Hematopoietic multipotent progenitor cell treated with erythropoietin and hydrocortisone succinate and interleukin-3 and kit ligand, for 6 days (in vitro differentiated cells): ENCODE measurements around the gene SCG3.

Experiments
- DNase-seq: peaks from one replicate; pipeline ENCODE4 v3.0.0-alpha.2; 2015

Gene SCG3

DNA sequence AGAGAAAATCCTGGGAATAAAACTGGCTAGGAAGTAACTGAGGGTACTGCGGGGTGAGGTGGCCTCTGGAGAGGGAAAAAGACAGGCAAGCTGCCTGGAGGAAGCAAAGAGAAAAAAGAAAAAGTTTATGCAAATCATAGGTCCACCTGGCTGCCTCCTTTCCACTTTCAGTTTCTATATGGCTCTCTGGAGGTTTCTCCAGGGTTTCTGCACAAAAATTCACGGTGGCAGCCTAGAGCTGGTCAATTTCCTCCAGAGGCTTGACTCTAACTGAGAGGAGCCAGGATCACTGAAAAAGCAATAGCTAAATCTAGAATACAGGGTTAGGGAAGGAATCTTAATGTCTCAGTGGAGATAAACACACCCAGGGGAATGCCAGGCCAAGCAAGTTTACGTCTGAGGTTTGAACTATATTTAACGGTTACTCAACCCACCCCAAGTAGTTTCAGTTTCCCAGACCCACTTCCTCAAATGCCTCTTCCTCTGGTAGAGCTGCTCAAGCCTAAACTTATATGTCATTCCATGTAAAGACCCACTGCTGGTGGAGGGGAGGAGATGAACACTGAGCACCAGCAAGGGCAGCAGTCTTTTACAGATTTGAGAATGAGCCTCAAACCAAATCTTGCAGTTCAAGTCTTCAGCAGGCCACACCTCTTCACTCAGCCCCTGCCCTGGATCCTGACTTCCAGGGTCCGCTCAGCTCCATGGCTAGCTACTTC, 50.4 kb downstream of the SCG3 start:
- peak; percentile 73 for DNase-seq

DNA sequence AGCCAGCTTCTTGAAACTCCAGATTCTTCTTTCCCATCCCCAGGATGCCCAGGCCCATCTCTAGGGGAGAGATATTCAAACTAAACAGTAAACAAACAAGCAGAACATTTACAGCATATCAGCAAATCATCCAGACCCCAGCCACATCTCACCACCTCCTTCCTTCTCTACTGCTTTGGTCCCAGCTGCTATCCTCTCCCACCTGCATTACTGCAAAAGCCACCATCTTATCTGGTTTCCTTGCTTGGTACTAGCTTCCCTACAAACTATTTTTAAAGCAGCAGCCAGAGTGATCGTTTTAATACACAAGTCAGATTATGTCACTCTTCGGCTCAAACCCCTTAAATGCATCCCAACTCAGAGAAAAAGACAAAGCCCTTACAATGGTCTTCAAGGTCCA, 51.3 kb downstream of the SCG3 start:
- DNase-seq, result no peak

GRCh38 chr15:51735228-51736010, 54.1 kb downstream of the SCG3 start:
- DNase-seq, result peak; percentile 68

- peak; percentile 35 for DNase-seq
Measured at GRCh38 chr15:51736069-51736468, 54.8 kb downstream of the SCG3 start.

DNA sequence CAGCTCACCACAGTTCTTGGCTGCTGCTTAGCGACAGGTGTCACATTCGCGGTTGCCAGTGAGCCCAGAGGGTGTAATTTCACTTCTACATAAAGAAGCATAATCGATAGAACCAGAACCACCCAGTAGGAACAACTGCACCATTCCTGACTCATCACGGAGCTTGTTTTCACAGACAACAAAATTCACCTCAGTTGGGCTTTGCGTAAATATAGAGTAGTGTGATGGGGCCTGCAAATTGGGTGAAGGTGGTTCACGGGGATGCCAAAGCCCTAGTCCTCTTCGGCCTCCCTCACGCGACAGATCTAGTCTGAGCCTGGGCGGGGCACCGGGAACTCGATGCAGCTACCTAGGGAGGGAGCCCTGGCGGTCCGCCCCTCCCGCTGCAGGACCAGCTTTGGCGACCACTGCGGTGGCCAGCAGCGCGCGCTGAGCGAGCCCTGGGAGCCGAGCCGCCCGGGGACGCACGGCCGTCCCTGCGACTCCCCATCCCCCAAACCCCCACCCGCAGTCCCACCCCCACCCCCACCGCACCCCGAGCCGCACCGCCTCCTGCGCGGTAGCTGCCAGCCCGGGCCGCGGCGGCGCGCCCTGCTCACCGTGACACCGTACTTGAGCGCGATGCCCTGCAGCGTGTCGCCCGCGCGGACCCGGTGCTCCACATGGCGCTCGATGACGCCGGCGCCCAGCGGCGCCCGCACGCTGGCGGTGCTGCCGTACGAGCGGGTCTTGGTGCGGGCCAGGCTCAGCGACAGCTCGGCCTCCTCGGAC, 55.6 kb downstream of the SCG3 start:
- peak; percentile 55 for DNase-seq

DNA sequence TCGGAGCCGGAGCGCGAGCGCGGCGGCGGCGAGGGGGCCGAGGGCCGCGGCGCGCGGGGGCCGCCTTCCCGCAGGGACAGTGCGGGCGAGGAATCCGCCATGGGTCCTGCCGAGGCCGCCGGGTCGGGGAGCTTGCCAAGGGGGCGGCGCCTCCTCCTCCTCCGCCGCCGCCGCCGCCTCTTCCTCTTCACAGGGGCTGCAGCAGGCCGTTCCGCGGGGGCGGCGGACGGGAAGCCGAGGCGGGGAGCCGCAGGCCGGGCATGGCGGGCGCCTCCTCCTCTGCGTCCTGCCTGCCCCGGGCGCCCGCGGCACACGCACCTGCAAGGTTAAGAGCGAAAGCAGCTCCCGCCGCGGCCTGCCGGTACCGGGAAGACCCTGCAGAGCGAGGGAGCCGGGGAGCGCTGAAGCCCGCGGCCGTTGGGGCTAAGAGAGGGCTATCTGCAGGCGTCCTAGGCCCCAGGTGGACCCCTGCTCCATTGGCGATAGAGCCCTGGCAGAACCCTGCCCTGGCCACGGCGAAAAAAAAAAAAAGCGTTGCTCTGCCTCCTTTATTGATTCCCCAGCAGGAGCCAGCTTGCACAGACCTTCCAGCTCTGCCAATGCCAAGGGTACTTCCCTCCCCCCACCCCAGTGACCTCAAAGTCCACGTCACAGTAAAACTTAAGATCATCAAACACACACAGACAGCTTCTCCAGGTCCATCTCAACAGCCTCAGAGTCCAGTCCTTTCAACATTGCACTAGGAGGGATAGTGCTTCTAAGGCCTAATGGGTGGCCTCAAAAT, 56.4 kb downstream of the SCG3 start, which contains the start of gene LYSMD2:
Gene LYSMD2, minus strand, starts transcription at position 134 of the 784 bp plus-strand sequence. Its CDS starts 33 bp downstream, at position 101.
- peak; percentile 72 for DNase-seq

DNA sequence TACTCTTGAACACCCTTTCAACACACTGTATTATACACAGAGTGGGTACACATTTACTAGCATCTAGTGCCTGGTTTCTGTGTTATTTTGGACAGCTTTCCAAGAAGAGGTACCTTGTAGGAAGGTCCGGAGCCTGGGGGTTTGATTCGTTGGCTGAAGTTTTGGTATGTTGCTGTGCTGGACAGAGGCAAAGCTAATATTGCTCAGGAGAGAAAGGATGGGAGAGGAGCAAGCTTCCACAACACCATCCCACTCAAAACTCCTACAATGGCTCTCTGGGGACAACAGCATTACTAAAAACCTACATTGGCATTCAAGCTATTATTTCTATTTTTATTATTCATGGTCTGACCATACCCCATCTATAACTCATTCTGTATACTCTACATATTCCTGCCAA, 57.2 kb downstream of the SCG3 start:
- DNase-seq, result no peak

- DNase-seq, result no peak
Measured at GRCh38 chr15:51739061-51739712, 57.9 kb downstream of the SCG3 start.

- DNase-seq, result no peak
Measured at GRCh38 chr15:51749307-51749706, 68.0 kb downstream of the SCG3 start.

DNA sequence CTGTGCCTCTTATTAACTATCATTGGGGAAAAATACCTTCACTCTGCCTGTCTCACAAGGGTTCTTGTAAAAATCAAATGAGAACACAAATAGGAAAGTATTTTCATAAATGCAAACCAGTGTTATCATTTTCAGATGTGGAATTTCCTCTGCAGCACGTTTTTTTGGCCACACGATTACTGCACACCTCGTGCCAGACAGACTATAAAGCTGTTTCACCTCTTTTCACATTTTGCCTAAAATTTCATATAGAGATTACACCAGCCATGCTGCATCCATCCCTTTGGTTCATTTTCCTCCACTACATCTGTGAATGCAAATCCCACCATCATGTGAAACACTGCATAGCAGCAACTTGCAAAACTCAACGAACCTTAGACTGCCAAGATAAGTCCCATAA, 68.9 kb downstream of the SCG3 start:
- DNase-seq, result no peak

GRCh38 chr15:51750792-51751696, 69.7 kb downstream of the SCG3 start, which contains the start of gene TMOD2:
Gene TMOD2 (plus strand): TSS chr15:51751597. CDS start chr15:51766442, 14,845 bp downstream.
- DNase-seq, result no peak

DNA sequence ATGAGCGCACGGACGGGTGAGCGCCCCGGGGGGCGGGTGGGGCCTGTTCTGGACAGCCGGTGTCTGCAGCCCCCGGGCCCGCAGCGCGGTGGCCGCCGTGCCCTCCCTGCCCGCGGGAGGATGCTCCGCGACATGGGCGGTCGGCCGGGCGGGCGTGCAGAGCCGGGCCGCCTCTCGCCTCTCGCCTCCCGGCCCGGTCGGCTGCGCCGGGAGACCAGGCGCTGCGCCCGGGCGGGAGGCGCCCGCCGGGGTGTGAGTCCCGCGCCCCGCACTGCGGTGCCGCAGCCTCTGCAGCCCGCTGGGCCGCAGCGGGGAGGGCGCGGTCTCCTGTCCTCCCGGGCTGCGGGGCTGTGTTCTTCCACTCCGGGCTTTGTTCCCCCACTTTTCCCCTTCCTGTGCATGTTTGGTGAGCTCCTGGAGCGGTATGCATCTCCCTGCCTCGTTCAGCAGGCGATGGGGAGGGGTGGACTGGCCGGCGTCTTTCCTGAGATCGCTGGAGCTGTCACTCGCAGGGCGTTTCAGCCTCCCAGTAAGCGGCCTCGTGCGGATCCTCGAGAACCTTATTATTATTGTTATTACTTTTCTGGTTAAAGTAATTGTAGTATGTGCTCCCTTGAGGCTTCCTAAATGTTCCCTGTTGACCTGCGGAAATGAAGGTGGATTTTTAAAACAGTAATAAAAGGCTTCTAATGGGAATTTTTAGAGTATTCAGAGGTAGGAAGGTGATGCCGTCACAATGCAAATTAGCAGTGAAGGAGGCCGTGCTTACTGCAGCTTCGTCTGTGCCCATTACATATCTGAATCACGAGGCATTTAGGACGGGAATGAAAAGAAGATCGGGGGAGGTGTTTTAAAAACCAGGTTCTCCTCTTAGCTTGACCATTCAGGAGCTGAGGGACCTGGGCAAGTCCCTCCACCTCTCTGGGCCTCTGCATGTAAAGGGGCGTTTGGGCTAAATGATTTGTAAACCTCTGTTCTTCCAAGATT, 70.7 kb downstream of the SCG3 start:
- peak; percentile 45 for DNase-seq

- DNase-seq, result no peak
Measured at GRCh38 chr15:51752888-51753287, 71.6 kb downstream of the SCG3 start.

DNA sequence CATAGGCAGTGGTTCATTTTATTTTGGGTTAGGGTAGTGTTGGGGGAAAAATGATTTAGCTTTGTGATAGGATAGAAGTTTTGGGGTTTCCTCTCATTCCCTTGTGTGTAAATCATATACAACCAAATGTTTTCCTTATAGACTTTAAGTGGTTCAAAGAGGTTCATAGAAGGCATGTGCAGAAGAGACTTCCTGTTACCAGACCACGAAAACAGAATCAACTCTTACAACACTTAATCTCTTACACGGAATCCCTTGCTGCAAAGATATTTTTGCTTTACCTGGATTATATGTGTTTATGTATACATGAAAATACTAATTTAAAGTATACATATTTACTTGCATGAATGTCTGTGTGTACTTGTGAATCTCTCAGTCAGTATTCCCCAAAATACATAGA, 73.0 kb downstream of the SCG3 start:
- DNase-seq, result no peak

- DNase-seq, result no peak
Measured at GRCh38 chr15:51755790-51756189, 74.5 kb downstream of the SCG3 start.

GRCh38 chr15:51756482-51756881, 75.2 kb downstream of the SCG3 start:
- peak; percentile 68 for DNase-seq

DNA sequence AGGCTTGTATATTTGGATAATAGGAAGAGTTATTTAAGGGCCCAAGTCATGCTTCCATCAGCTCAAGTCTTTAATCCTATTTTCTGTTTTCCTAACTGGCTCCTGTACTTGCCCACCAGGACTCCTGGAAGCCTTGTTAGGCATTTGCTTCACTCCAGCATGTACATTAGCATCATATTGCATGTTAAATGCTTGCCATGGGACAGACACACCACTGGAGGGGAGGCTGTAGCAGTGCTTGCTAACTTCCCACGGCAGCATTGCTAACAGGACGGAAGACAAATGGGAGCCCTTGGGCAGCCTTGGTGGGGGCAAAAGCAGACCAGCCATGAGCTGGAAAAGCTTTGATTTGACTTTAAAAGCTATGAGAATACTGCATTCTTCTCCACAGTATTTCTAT, 76.1 kb downstream of the SCG3 start:
- DNase-seq, result no peak

DNA sequence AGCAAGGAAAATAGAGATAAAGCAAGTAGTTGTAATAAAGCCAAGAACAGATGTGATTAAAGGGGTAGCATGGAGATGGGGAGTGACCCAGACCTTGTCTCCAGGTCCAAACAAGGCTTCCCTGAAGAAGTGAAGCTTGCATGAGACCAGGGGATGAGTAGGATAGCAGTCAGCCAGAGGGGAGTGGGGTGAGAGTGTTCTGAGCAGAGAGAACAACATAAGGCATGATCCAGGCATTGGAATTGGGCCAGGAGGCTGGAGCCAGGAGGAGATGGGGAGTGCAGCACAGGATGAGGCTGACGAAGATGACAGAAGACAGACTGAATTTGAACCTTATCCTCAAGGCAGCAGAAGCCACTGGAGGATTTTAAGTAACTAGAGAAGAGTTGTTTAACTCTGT, 77.3 kb downstream of the SCG3 start:
- no peak for DNase-seq

DNA sequence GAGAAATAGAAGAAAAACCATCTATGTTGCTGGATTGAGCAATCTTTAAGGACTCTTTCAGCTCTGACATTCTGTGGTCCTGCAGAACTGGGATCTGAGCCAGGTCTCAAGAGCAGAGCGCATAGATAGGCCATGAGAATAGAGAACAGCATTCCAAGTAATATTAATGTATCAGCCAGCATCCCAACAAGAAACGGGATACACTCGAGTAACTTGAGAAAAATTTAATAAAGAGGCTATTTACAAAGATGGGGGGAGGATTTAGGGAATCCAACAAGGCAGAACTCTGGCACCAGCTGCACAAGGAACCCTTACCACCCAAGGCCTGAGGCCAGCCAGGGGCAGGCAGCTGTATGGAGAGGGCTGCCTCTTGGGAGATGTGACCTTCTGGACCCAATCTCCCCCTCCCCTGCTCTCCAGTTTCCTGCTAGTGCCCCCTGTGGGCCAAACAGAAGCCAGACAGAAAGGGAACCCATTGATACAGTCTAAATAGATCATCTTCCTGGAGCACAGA, 78.3 kb downstream of the SCG3 start:
- DNase-seq, result peak; percentile 52
